Hepatocyte (in vitro differentiated cells): ENCODE measurements around the gene FBXO21.

Experiments used
- EZH2 ChIP-seq: fragments of 200-600 bp; sonication (generic); IDR thresholded peaks from 2 replicates; pipeline ENCODE4 v1.6.1; 2016; ENCODE audit warnings: antibody characterized with exemption, mild to moderate bottlenecking, borderline replicate concordance
- EZH2phosphoT487 ChIP-seq: fragments of 200-600 bp; sonication (generic); IDR thresholded peaks from one replicate; pipeline ENCODE4 v1.6.1; 2018; ENCODE audit warnings: antibody characterized with exemption, mild to moderate bottlenecking, low read depth, moderate library complexity; ENCODE audit not compliant: unreplicated experiment, severe bottlenecking
- TF ChIP-seq, protein P1 (sequence below): fragments of 200-600 bp; sonication (generic); IDR thresholded peaks from 2 replicates; pipeline ENCODE4 v1.5.1; 2016; ENCODE audit warnings: antibody characterized with exemption, mild to moderate bottlenecking; ENCODE audit not compliant: poor library complexity

DNA sequence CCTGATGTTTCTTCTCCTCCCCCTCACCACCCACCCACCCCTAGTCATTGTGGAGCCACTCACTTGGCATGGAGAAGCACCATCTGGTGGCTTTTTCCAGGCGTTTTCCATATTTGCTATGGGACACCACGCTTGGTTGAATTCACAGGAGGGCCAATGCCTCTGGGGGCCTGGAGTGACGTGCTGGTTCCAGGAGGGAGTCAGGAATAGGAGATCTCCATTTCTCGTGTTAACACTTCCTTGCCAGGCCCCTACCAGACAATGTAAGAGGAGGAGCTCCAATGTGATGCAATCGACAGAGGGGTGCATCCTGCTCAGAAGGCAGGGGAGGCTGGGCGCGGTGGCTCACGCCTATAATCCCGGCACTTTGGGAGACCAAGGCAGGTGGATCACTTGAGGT lies 69.5 kb downstream of the FBXO21 start:
- TF ChIP-seq, protein P1, sequence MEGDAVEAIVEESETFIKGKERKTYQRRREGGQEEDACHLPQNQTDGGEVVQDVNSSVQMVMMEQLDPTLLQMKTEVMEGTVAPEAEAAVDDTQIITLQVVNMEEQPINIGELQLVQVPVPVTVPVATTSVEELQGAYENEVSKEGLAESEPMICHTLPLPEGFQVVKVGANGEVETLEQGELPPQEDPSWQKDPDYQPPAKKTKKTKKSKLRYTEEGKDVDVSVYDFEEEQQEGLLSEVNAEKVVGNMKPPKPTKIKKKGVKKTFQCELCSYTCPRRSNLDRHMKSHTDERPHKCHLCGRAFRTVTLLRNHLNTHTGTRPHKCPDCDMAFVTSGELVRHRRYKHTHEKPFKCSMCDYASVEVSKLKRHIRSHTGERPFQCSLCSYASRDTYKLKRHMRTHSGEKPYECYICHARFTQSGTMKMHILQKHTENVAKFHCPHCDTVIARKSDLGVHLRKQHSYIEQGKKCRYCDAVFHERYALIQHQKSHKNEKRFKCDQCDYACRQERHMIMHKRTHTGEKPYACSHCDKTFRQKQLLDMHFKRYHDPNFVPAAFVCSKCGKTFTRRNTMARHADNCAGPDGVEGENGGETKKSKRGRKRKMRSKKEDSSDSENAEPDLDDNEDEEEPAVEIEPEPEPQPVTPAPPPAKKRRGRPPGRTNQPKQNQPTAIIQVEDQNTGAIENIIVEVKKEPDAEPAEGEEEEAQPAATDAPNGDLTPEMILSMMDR, result no peak
- TF ChIP-seq EZH2phosphoT487, result no peak
- no peak for TF ChIP-seq EZH2
